Measurements from ENCODE around the gene KIF26B. TPM values are rescaled to one million over a fixed set of nuclear protein-coding genes. Genes with fewer than 3 reads are reported as not detected.

KIF26B gene
- total RNA-seq, 1 experiment from 2014 or later = 1.2 TPM

DNA sequence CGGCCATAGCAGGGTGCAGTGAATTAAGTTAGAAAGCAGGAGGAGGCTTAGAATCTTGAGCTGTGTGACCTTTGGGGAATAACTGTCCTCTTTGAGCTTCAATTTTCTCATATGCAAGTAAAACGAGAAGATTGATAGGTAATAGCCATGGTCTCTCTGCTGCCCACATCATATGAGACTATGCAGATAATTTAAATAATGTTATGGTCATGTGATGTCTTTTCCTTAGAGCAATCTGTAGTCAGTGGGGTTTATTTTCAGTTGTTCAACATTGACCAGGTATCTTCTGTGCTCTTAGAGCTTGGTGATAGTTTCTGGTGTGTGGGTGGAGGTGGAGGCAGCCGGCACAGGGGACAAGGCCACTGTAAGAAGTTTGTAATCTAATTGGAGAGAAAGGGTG is 537.1 kb downstream of the KIF26B start (continued):
- TF ChIP-seq, protein P1, sequence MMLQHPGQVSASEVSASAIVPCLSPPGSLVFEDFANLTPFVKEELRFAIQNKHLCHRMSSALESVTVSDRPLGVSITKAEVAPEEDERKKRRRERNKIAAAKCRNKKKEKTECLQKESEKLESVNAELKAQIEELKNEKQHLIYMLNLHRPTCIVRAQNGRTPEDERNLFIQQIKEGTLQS (CRISPR knock-in tag; conservative IDR thresholded peaks at IDR 0.05) = no peak
- TF ChIP-seq ZNF121 (CRISPR knock-in tag; IDR thresholded peaks at IDR 0.05) (no peak), RELA (CRISPR knock-in tag; IDR thresholded peaks at IDR 0.05; ENCODE audit: borderline replicate concordance) (no peak)
- TF ChIP-seq, protein P2, sequence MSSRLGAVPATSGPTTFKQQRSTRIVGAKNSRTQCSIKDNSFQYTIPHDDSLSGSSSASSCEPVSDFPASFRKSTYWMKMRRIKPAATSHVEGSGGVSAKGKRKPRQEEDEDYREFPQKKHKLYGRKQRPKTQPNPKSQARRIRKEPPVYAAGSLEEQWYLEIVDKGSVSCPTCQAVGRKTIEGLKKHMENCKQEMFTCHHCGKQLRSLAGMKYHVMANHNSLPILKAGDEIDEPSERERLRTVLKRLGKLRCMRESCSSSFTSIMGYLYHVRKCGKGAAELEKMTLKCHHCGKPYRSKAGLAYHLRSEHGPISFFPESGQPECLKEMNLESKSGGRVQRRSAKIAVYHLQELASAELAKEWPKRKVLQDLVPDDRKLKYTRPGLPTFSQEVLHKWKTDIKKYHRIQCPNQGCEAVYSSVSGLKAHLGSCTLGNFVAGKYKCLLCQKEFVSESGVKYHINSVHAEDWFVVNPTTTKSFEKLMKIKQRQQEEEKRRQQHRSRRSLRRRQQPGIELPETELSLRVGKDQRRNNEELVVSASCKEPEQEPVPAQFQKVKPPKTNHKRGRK (CRISPR knock-in tag; IDR thresholded peaks at IDR 0.05; ENCODE audit: borderline replicate concordance) = no peak
- TF ChIP-seq, protein P3, sequence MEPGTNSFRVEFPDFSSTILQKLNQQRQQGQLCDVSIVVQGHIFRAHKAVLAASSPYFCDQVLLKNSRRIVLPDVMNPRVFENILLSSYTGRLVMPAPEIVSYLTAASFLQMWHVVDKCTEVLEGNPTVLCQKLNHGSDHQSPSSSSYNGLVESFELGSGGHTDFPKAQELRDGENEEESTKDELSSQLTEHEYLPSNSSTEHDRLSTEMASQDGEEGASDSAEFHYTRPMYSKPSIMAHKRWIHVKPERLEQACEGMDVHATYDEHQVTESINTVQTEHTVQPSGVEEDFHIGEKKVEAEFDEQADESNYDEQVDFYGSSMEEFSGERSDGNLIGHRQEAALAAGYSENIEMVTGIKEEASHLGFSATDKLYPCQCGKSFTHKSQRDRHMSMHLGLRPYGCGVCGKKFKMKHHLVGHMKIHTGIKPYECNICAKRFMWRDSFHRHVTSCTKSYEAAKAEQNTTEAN (CRISPR knock-in tag; IDR thresholded peaks at IDR 0.05) = no peak

DNA sequence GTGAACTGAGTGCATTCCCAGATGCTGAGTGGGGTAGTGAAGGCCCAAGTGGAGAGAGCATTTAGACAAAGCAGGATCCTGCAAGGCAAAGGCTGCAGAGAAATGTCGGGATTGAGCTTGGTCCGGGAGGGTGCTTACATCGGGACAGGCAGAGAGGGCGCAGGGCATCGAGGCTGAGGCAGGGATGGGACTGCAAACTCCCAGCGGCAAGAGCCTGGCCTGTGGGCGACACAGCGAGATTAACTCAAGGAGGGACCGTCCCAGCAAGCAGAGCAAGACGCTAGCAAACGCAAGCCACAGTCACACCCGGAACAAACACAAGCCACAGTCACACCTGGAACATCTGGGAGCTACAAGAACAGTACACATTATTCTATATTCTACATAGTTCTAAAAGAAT is 537.5 kb downstream of the KIF26B start:
- ATAC-seq (no peak), DNase-seq (ENCODE audit: low spot score) (no peak)
- no peaks in the 10 kb centered on the region for H3K9me3 Mint-ChIP-seq
- POLR2A ChIA-PET = no interaction called here
- H3K27ac Mint-ChIP-seq = no peak overlapping the region
- H3K4me1 Mint-ChIP-seq = no peaks in the 10 kb centered on the region
- peaks cover 13% of the 10 kb centered on the region for H3K27me3 Mint-ChIP-seq (ENCODE audit: low read depth)
- H3K4me3 Mint-ChIP-seq = no peak overlapping the region
- H3K36me3 Mint-ChIP-seq = no peaks in the 10 kb centered on the region
- CTCF ChIA-PET = no interaction called here
- TF ChIP-seq IRF2 (CRISPR knock-in tag; IDR thresholded peaks at IDR 0.05; ENCODE audit: borderline replicate concordance, low read depth) (no peak), NFATC4 (CRISPR knock-in tag; IDR thresholded peaks at IDR 0.05) (no peak), CBFB (CRISPR knock-in tag; IDR thresholded peaks at IDR 0.05; ENCODE audit: low read depth) (no peak), JAZF1 (CRISPR knock-in tag; IDR thresholded peaks at IDR 0.05) (no peak), ATF1 (CRISPR knock-in tag; IDR thresholded peaks at IDR 0.05) (no peak), GTF2I (CRISPR knock-in tag; conservative IDR thresholded peaks at IDR 0.05) (no peak), FOXJ3 (CRISPR knock-in tag; IDR thresholded peaks at IDR 0.05; ENCODE audit: borderline replicate concordance) (no peak), ETV6 (CRISPR knock-in tag; IDR thresholded peaks at IDR 0.05) (no peak), EMX1 (CRISPR knock-in tag; IDR thresholded peaks at IDR 0.05) (no peak), NR1H2 (CRISPR knock-in tag; IDR thresholded peaks at IDR 0.05) (no peak), SP1 (CRISPR knock-in tag; conservative IDR thresholded peaks at IDR 0.05) (no peak)
- TF ChIP-seq, protein P4, sequence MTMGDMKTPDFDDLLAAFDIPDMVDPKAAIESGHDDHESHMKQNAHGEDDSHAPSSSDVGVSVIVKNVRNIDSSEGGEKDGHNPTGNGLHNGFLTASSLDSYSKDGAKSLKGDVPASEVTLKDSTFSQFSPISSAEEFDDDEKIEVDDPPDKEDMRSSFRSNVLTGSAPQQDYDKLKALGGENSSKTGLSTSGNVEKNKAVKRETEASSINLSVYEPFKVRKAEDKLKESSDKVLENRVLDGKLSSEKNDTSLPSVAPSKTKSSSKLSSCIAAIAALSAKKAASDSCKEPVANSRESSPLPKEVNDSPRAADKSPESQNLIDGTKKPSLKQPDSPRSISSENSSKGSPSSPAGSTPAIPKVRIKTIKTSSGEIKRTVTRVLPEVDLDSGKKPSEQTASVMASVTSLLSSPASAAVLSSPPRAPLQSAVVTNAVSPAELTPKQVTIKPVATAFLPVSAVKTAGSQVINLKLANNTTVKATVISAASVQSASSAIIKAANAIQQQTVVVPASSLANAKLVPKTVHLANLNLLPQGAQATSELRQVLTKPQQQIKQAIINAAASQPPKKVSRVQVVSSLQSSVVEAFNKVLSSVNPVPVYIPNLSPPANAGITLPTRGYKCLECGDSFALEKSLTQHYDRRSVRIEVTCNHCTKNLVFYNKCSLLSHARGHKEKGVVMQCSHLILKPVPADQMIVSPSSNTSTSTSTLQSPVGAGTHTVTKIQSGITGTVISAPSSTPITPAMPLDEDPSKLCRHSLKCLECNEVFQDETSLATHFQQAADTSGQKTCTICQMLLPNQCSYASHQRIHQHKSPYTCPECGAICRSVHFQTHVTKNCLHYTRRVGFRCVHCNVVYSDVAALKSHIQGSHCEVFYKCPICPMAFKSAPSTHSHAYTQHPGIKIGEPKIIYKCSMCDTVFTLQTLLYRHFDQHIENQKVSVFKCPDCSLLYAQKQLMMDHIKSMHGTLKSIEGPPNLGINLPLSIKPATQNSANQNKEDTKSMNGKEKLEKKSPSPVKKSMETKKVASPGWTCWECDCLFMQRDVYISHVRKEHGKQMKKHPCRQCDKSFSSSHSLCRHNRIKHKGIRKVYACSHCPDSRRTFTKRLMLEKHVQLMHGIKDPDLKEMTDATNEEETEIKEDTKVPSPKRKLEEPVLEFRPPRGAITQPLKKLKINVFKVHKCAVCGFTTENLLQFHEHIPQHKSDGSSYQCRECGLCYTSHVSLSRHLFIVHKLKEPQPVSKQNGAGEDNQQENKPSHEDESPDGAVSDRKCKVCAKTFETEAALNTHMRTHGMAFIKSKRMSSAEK (CRISPR knock-in tag; IDR thresholded peaks at IDR 0.05; ENCODE audit: borderline replicate concordance) = no peak
- TF ChIP-seq, protein P5, sequence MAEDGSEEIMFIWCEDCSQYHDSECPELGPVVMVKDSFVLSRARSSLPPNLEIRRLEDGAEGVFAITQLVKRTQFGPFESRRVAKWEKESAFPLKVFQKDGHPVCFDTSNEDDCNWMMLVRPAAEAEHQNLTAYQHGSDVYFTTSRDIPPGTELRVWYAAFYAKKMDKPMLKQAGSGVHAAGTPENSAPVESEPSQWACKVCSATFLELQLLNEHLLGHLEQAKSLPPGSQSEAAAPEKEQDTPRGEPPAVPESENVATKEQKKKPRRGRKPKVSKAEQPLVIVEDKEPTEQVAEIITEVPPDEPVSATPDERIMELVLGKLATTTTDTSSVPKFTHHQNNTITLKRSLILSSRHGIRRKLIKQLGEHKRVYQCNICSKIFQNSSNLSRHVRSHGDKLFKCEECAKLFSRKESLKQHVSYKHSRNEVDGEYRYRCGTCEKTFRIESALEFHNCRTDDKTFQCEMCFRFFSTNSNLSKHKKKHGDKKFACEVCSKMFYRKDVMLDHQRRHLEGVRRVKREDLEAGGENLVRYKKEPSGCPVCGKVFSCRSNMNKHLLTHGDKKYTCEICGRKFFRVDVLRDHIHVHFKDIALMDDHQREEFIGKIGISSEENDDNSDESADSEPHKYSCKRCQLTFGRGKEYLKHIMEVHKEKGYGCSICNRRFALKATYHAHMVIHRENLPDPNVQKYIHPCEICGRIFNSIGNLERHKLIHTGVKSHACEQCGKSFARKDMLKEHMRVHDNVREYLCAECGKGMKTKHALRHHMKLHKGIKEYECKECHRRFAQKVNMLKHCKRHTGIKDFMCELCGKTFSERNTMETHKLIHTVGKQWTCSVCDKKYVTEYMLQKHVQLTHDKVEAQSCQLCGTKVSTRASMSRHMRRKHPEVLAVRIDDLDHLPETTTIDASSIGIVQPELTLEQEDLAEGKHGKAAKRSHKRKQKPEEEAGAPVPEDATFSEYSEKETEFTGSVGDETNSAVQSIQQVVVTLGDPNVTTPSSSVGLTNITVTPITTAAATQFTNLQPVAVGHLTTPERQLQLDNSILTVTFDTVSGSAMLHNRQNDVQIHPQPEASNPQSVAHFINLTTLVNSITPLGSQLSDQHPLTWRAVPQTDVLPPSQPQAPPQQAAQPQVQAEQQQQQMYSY (CRISPR knock-in tag; IDR thresholded peaks at IDR 0.05) = no peak
- TF ChIP-seq, protein P3 (CRISPR knock-in tag; IDR thresholded peaks at IDR 0.05) = no peak
- TF ChIP-seq, protein P6, sequence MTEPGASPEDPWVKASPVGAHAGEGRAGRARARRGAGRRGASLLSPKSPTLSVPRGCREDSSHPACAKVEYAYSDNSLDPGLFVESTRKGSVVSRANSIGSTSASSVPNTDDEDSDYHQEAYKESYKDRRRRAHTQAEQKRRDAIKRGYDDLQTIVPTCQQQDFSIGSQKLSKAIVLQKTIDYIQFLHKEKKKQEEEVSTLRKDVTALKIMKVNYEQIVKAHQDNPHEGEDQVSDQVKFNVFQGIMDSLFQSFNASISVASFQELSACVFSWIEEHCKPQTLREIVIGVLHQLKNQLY (CRISPR knock-in tag; IDR thresholded peaks at IDR 0.05) = no peak
- TF ChIP-seq, protein P7, sequence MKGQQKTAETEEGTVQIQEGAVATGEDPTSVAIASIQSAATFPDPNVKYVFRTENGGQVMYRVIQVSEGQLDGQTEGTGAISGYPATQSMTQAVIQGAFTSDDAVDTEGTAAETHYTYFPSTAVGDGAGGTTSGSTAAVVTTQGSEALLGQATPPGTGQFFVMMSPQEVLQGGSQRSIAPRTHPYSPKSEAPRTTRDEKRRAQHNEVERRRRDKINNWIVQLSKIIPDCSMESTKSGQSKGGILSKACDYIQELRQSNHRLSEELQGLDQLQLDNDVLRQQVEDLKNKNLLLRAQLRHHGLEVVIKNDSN (CRISPR knock-in tag; IDR thresholded peaks at IDR 0.05) = no peak
- TF ChIP-seq, protein P8, sequence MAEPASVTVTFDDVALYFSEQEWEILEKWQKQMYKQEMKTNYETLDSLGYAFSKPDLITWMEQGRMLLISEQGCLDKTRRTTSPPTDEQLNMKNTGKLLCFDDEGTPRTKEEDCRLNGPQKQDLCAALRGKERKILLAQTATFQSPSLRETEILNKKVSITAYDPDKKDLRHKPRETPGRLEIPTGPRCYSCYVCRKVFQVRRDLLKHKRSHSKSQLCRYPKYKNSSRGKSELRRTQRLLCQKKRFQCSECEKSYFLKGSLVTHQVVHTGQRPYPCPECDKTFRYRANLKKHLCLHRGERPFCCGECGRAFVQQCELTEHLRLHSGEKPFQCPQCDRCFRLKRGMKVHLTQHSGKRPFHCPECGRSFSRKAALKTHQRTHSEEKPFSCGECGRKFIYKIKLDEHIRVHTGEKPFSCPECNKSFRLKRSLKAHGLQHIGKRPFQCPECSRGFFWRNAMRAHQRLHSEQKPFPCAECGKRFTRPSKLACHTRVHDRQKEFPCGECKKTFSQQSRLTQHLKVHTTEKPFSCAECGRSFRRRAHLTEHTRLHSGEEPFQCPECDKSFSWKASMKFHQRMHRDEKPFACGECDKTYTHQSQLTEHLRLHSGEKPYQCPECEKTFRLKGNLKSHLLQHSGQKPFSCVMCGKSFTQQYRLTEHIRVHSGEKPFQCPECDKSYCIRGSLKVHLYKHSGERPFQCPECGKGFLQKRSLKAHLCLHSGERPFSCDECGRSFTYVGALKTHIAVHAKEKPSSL (CRISPR knock-in tag; conservative IDR thresholded peaks at IDR 0.05) = no peak
